Measurements from ENCODE around the gene CAMK2B.

- TF ChIP-seq TAF1 (IDR thresholded peaks at IDR 0.05; ENCODE audit: low read depth, low read length) (no peak), POLR2AphosphoS5 (IDR thresholded peaks at IDR 0.05; ENCODE audit: low read depth, low read length) (no peak), POLR2A (IDR thresholded peaks at IDR 0.05; ENCODE audit: low read depth, low read length) (no peak), SPI1 (IDR thresholded peaks at IDR 0.05; ENCODE audit: low read depth, low read length) (no peak), PAX5 (IDR thresholded peaks at IDR 0.05; ENCODE audit: insufficient read depth, low read length, severe bottlenecking) (no peak)
These were observed 137.6 kb downstream of the CAMK2B start for GRCh38 chr7:44187636-44188416.
